ENCODE data around the gene GGA1. TPM values are rescaled to one million over a fixed set of nuclear protein-coding genes. Genes with fewer than 3 reads are reported as not detected.

The GGA1 gene
- total and polyA plus RNA-seq, 3 experiments from 2014 or later = 34.9 to 74.3 (median 69.1) TPM

- CTCF ChIA-PET = interaction anchor here (0.7 to 20.3 kb wide), 9 partner anchors 11 to 204 kb away, joined by 3 to 285 read pairs (median 7); partner anchors contain the start of genes GGA1, LGALS1 and SH3BP1
- Mint-ChIP-seq H3K4me3 (peak overlapping the region; percentile 78 to 89 (median 80)), H3K27ac (peak overlapping the region; percentile 47 to 81 (median 67)), H3K9me3 (no peaks in the 10 kb centered on the region), H3K4me1 (peaks cover 34 to 44% (median 36%) of the 10 kb centered on the region in 3 donors), H3K36me3 (peaks cover 0 to 16% (median 0%) of the 10 kb centered on the region in 3 donors), H3K27me3 (no peaks in the 10 kb centered on the region)
- peak overlapping the region; percentile 25 for H3K27ac ChIP-seq (ENCODE audit: low read depth, low read length)
- H3K9me3 ChIP-seq (ENCODE audit: low read length) = no peaks in the 10 kb centered on the region
- H3K27me3 ChIP-seq (ENCODE audit: insufficient read depth, low read length, poor library complexity, severe bottlenecking) = no peaks in the 10 kb centered on the region
- DNase-seq = no peak
- no peaks in the 10 kb centered on the region for H3K36me3 ChIP-seq (ENCODE audit: insufficient read depth, low read length)
- peak overlapping the region; percentile 46 for H3K4me3 ChIP-seq (ENCODE audit: low read length)
- H3K4me1 ChIP-seq (ENCODE audit: insufficient read depth, low read length) = peaks cover 31% of the 10 kb centered on the region
- POLR2A ChIA-PET = interaction anchor here (1.3 to 4.3 kb wide), 9 partner anchors 13 to 52 kb away, joined by 3 to 59 read pairs (median 12); partner anchors contain the start of genes LGALS1 and NOL12
Measured at GRCh38 chr22:37659066-37659896, 50.6 kb downstream of the GGA1 start.

GRCh38 chr22:37659897-37660708 lies 51.5 kb downstream of the GGA1 start:
- peak overlapping the region; percentile 47 to 81 (median 67) for H3K27ac Mint-ChIP-seq
- Histone ChIP-seq H3K4me1 (ENCODE audit: insufficient read depth, low read length) (peaks cover 31% of the 10 kb centered on the region), H3K4me3 (ENCODE audit: low read length) (peak overlapping the region; percentile 46), H3K36me3 (ENCODE audit: insufficient read depth, low read length) (no peaks in the 10 kb centered on the region), H3K27me3 (ENCODE audit: insufficient read depth, low read length, poor library complexity, severe bottlenecking) (no peaks in the 10 kb centered on the region), H3K9me3 (ENCODE audit: low read length) (no peaks in the 10 kb centered on the region), H3K27ac (ENCODE audit: low read depth, low read length) (peak overlapping the region; percentile 6)
- POLR2A ChIA-PET = interaction anchor here (0.5 to 4.3 kb wide), 3 partner anchors 16 to 38 kb away, joined by 9 to 59 read pairs (median 50); partner anchors contain the start of gene LGALS1
- H3K27me3 Mint-ChIP-seq = no peaks in the 10 kb centered on the region
- H3K4me3 Mint-ChIP-seq = peak overlapping the region; percentile 78 to 89 (median 80)
- peaks cover 34 to 47% (median 36%) of the 10 kb centered on the region in 3 donors for H3K4me1 Mint-ChIP-seq
- peaks cover 0 to 11% (median 0%) of the 10 kb centered on the region in 3 donors for H3K36me3 Mint-ChIP-seq
- no peaks in the 10 kb centered on the region for H3K9me3 Mint-ChIP-seq
- DNase-seq = no peak
- CTCF ChIA-PET = interaction anchor here (0.7 to 20.3 kb wide), 11 partner anchors 10 to 52 kb away, joined by 3 to 285 read pairs (median 7); partner anchors contain the start of genes GGA1, LGALS1, NOL12 and SH3BP1

- H3K27me3 ChIP-seq (ENCODE audit: insufficient read depth, low read length, poor library complexity, severe bottlenecking) = no peaks in the 10 kb centered on the region
- no peak overlapping the region for H3K4me3 ChIP-seq (ENCODE audit: low read length)
- POLR2A ChIA-PET = interaction anchor here (1.1 to 3.8 kb wide), 3 partner anchors 14 to 15 kb away, joined by 3 to 59 read pairs (median 5); partner anchors contain the start of gene LGALS1
Measured at GRCh38 chr22:37660709-37661045, 52.0 kb downstream of the GGA1 start.

GRCh38 chr22:37661160-37661924 lies 52.7 kb downstream of the GGA1 start:
- H3K27ac Mint-ChIP-seq = peak overlapping the region in 4 of 8 donors; percentile 26 to 83 (median 62)
- H3K27ac ChIP-seq (ENCODE audit: low read depth, low read length) = no peak overlapping the region
- no peaks in the 10 kb centered on the region for H3K27me3 Mint-ChIP-seq
- no peaks in the 10 kb centered on the region for H3K9me3 Mint-ChIP-seq
- peak overlapping the region in 2 of 7 donors; percentile 52 to 54 for H3K4me3 Mint-ChIP-seq
- H3K9me3 ChIP-seq (ENCODE audit: low read length) = no peaks in the 10 kb centered on the region
- no peaks in the 10 kb centered on the region for H3K27me3 ChIP-seq (ENCODE audit: insufficient read depth, low read length, poor library complexity, severe bottlenecking)
- ChIA-PET POLR2A (interaction anchor here (0.5 to 1.5 kb wide), 5 partner anchors 10 to 18 kb away, joined by 3 to 5 read pairs (median 3); partner anchors contain the start of gene LGALS1), CTCF (interaction anchor here (1.1 to 20.3 kb wide), 11 partner anchors 9 to 202 kb away, joined by 4 to 285 read pairs (median 5); partner anchors contain the start of genes LGALS1, NOL12 and SH3BP1)
- H3K36me3 Mint-ChIP-seq = peaks cover 0 to 8% (median 0%) of the 10 kb centered on the region in 3 donors
- DNase-seq = peak in 2 of 5 donors; percentile 53 to 67
- no peak overlapping the region for H3K4me3 ChIP-seq (ENCODE audit: low read length)
- H3K36me3 ChIP-seq (ENCODE audit: insufficient read depth, low read length) = no peaks in the 10 kb centered on the region
- peaks cover 31% of the 10 kb centered on the region for H3K4me1 ChIP-seq (ENCODE audit: insufficient read depth, low read length)
- peaks cover 34 to 47% (median 36%) of the 10 kb centered on the region in 3 donors for H3K4me1 Mint-ChIP-seq

More at GRCh38 chr22:37660709-37661045, 52.0 kb downstream of the GGA1 start:
- H3K36me3 ChIP-seq (ENCODE audit: insufficient read depth, low read length) = no peaks in the 10 kb centered on the region
- H3K36me3 Mint-ChIP-seq = peaks cover 0 to 11% (median 0%) of the 10 kb centered on the region in 3 donors
- H3K4me3 Mint-ChIP-seq = peak overlapping the region in 6 of 7 donors; percentile 34 to 81 (median 78)
- H3K27me3 Mint-ChIP-seq = no peaks in the 10 kb centered on the region
- peak overlapping the region in 3 of 8 donors; percentile 56 to 83 (median 61) for H3K27ac Mint-ChIP-seq
- CTCF ChIA-PET = interaction anchor here (1.2 to 20.3 kb wide), 9 partner anchors 9 to 203 kb away, joined by 4 to 285 read pairs (median 6); partner anchors contain the start of genes GGA1, LGALS1, NOL12 and SH3BP1
- no peak for DNase-seq
- peaks cover 31% of the 10 kb centered on the region for H3K4me1 ChIP-seq (ENCODE audit: insufficient read depth, low read length)
- peak overlapping the region; percentile 6 for H3K27ac ChIP-seq (ENCODE audit: low read depth, low read length)
- H3K9me3 Mint-ChIP-seq = no peaks in the 10 kb centered on the region
- peaks cover 34 to 47% (median 36%) of the 10 kb centered on the region in 3 donors for H3K4me1 Mint-ChIP-seq
- H3K9me3 ChIP-seq (ENCODE audit: low read length) = no peaks in the 10 kb centered on the region

- peaks cover 0 to 10% (median 0%) of the 10 kb centered on the region in 3 donors for H3K36me3 Mint-ChIP-seq
- POLR2A ChIA-PET = interaction anchor here (0.9 to 1.5 kb wide), 4 partner anchors 9 to 19 kb away, joined by 3 to 5 read pairs (median 3); partner anchors contain the start of gene LGALS1
- peaks cover 31% of the 10 kb centered on the region for H3K4me1 ChIP-seq (ENCODE audit: insufficient read depth, low read length)
- H3K9me3 ChIP-seq (ENCODE audit: low read length) = no peaks in the 10 kb centered on the region
- peak overlapping the region in 1 of 8 donors; percentile 29 for H3K27ac Mint-ChIP-seq
- no peak overlapping the region for H3K27ac ChIP-seq (ENCODE audit: low read depth, low read length)
- no peaks in the 10 kb centered on the region for H3K27me3 ChIP-seq (ENCODE audit: insufficient read depth, low read length, poor library complexity, severe bottlenecking)
- no peaks in the 10 kb centered on the region for H3K36me3 ChIP-seq (ENCODE audit: insufficient read depth, low read length)
- DNase-seq = no peak
- no peaks in the 10 kb centered on the region for H3K9me3 Mint-ChIP-seq
- no peaks in the 10 kb centered on the region for H3K27me3 Mint-ChIP-seq
- H3K4me1 Mint-ChIP-seq = peaks cover 34 to 47% (median 36%) of the 10 kb centered on the region in 3 donors
- H3K4me3 Mint-ChIP-seq = no peak overlapping the region
- H3K4me3 ChIP-seq (ENCODE audit: low read length) = no peak overlapping the region
- CTCF ChIA-PET = interaction anchor here (1.1 to 20.3 kb wide), 8 partner anchors 10 to 201 kb away, joined by 4 to 285 read pairs (median 5); partner anchors contain the start of genes LGALS1, NOL12 and SH3BP1
Measured at GRCh38 chr22:37662039-37662438, 53.4 kb downstream of the GGA1 start.

- no peaks in the 10 kb centered on the region for H3K9me3 Mint-ChIP-seq
- ChIA-PET POLR2A (interaction anchor here (0.6 to 1.4 kb wide), 2 partner anchors 34 to 36 kb away, joined by 4 read pairs; no protein-coding TSS in a partner anchor), CTCF (interaction anchor here (1.0 to 20.3 kb wide), 6 partner anchors 8 to 57 kb away, joined by 4 to 285 read pairs (median 6); partner anchors contain the start of genes LGALS1, NOL12 and SH3BP1)
- Histone ChIP-seq H3K27me3 (ENCODE audit: insufficient read depth, low read length, poor library complexity, severe bottlenecking) (no peaks in the 10 kb centered on the region), H3K9me3 (ENCODE audit: low read length) (no peaks in the 10 kb centered on the region), H3K4me1 (ENCODE audit: insufficient read depth, low read length) (peaks cover 23% of the 10 kb centered on the region), H3K4me3 (ENCODE audit: low read length) (no peak overlapping the region), H3K36me3 (ENCODE audit: insufficient read depth, low read length) (no peaks in the 10 kb centered on the region), H3K27ac (ENCODE audit: low read depth, low read length) (no peak overlapping the region)
- DNase-seq = no peak
- no peak overlapping the region for H3K4me3 Mint-ChIP-seq
- H3K4me1 Mint-ChIP-seq = peaks cover 24 to 36% (median 26%) of the 10 kb centered on the region in 3 donors
- peaks cover 0 to 7% (median 0%) of the 10 kb centered on the region in 3 donors for H3K36me3 Mint-ChIP-seq
- peak overlapping the region in 1 of 8 donors; percentile 58 for H3K27ac Mint-ChIP-seq
- no peaks in the 10 kb centered on the region for H3K27me3 Mint-ChIP-seq
Measured at GRCh38 chr22:37663521-37664140, 55.0 kb downstream of the GGA1 start.
